HG03066 (cell line): ENCODE results near the gene EGFL6.
"Not testable (repeated sequence)": the region's sequence is repeated elsewhere in the genome, so short reads cannot be mapped to it uniquely, and the experiment has no call there.

Experiments used
- ATAC-seq: cut with Tn5 transposase; IDR thresholded peaks from one replicate; pipeline ENCODE4 v1.9.1; 2021; ENCODE audit warnings: low read depth; ENCODE audit not compliant: unreplicated experiment

Gene EGFL6

DNA sequence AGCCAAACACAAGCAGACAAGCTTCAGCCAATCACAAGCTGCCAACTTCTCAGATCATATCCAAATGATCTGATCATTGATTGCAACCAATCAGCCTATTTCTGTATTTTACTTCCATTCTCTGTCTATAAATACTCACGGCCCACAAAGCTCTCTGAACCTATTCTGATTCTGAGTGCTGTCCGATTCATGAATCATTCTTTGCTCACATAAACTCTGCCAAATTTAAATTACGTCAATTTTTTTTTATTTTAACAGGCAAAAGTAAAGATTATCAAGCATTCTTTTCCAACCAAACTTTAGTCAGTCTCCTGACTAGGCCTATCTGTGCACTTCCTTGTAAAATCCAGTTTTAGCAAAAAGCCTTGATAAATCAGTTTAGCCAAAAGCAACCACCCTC lies 81.7 kb downstream of the EGFL6 start:
- no peak for ATAC-seq

DNA sequence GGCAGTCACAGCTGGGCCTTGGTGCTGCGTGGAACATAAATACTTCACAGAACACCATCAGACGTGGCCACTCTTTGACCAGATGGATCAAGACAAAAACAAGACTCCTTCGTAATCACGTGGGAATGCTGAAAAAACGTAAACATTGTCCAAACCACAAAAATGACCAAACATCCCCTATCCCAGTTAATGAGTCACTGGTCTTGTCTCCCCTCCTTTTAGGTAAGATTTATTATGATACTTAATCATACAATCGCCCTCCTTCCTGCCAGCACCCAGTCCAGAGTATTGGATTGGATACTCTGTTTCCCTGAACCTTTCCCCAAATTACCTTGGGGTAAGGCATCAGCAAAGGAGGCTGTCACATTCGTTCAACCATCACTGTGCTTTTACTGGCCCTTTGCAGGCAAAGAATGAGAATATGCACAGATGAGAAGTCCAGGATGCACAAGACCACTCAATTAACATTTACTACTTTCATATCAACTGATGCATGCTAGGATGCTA lies 82.9 kb downstream of the EGFL6 start:
- no peak for ATAC-seq

DNA sequence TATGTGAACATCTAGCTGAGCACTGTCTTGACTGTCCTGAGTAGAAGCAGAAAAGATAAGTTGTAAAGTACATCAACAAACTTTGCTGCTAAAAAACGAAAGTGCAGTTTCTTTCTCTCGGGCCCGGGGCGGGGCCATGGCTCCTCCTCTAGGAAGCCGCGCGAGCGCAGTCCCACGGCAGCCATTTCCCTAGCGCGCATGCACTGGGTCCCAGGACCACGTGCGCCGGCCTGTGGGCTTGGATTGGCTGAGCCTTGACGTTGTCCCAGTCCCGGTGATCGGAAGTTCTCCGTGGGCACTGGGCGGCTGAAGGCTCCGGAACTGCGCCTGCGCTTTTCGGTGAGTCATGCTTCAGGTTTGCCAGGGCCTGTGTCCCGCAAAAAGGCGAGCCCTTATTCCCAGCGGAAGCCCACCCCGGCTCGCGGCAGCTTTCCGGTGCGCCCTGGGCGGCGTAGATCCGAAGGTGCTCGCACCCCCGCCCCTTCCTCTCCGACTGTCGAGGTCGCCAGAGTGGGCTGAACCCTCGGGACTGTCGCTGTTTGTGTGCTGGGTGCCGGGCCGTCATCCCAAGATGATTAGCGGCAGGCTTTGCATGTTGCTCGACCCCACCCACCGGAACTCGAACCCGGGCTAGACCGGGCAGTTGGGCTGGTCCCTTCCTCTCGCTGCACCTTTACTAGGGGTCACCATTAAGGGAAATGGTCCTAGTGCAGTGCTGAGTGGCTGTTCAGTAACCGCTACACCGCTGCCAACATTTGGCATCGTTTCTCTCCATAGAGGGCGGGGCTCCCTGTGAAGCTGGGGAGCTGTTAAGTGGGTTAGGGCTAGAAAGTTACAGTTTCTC lies 83.7 kb downstream of the EGFL6 start, which contains the start of gene TCEANC:
TCEANC (plus strand) TSS at position 292 of the 844 bp plus-strand sequence. CDS start 9,368 bp downstream, outside the sequence.
- ATAC-seq: peak; percentile 88

DNA sequence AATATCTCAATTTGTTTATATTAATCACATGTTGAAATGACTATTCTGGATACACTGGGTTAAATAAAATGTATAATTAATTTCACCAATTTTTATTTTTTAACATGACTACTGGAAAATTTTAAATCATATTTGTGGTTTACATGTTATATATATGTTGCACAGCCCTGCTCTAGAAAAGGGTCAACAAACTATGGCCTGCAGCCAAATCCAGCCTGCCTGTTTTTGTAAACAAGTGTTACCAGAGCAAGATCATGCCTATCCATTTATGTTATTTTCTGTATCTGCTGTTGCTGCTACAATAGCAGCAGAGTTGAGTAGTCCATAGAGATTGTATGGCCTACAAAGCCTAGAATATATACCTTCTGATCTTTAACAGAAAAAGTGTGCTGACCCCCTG lies 84.7 kb downstream of the EGFL6 start:
- ATAC-seq: no peak

DNA sequence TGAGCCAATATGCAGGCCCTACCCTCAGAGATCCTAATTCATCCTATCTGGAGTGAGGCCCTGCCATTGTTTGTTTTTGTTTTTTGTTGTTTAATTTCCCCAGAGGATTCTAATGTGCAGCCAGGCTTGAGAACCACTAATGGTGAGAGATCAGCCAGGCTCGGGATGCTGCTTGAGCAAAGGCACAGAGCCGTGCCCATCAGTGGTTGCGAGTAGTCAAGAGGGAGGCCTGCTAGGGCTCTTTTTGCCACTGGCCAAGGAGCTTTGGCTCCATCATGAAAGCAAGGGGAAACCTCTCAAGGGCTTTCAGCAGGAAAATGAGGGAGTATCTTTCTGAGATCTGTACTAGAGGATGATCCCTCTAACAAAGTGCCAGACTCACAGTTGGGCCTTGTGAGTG lies 86.3 kb downstream of the EGFL6 start:
- no peak for ATAC-seq

DNA sequence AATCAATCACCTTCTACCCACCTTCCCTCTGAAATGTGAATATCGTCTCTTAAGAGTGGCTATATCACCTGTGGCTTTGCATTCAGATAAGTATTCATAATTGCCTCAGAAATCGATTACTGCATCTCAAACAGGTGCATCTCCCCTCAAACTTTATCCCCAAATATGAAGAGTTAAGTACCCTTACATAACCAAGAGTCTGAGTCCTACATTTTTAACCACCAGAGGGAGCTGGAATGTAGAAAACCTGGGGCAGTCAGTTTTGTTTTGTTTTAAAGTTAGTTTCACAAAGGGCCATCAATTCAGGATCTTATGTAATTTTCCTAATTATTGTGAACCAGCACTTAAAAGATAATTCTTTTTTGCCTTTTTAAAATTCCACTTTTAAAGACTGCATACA lies 89.2 kb downstream of the EGFL6 start:
- ATAC-seq: no peak

DNA sequence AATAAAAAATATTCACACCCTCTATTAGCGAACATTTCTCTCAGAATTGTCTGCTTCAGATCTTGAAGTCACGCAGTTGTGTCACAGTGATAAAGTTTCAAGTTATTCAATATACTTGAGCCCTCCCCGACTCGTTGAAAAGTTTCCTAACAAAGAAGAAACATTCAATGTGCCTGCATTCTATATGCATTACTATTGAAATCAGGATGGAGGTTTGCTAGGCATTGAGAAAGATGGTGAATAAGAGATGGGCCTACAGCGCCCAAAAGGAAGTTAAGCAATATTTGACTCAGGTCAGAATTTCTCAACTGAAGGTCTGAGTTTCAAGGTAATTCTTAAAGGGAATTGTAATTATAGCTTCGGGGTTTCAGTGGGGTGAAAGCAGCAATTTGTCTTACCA lies 89.7 kb downstream of the EGFL6 start:
- no peak for ATAC-seq

DNA sequence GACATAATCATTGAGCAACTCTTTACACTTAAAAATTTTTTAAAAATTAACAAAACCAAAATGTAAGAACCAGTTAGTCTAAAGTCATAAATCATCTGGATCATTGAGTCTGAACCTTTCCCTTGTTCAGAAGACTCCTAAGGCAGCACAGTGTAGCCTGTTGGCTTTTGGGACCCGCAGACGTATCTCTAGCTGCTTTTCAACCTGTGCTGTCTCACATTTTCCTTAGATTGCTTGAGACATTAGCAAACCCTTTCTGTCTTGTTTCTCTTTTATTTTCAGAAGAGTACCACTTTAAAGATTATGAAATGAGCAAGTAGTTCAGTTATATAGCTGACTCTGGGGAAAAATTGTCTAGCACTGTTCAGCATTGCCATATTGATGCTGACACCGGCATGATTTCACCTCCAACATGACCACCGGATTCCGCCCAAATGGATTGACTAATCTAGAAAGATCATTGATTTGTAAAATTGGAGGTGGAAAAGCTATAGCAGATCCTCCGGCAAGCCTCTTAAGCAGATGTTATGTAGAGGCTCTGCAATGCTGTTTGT lies 92.4 kb downstream of the EGFL6 start:
- ATAC-seq: no peak

DNA sequence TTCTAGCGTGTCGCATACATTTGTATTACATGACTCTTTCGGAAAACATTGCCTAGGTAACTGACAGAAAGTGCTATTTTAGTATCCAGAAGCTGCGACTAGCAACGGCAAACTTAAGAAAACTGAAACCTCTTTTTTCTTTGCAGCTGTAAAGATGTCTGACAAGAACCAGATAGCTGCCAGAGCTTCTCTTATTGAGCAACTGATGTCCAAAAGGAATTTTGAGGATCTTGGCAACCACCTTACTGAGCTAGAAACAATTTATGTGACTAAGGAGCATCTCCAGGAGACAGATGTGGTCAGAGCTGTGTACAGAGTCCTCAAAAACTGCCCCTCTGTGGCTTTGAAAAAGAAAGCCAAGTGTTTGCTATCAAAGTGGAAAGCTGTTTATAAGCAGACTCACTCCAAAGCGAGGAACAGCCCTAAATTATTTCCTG lies 93.0 kb downstream of the EGFL6 start:
- no peak for ATAC-seq

DNA sequence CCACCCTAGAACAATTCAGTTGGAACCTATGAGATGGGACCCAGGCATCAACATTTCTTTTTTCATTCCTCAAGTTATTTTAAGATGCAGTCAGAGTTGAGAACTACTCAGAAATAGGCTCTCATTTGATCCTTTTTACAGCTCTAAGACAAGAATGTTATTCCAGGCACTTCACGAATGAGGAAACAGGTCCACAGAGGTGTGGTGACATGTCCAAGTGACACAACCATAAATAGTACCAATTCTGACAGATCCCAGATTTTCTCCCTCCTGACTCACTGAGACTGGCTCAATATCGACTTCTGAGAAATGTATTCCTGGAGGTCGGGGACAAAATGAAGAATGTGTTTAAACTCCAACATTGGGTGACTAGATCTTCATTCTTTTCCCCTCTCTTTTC lies 94.6 kb downstream of the EGFL6 start:
- ATAC-seq: no peak

DNA sequence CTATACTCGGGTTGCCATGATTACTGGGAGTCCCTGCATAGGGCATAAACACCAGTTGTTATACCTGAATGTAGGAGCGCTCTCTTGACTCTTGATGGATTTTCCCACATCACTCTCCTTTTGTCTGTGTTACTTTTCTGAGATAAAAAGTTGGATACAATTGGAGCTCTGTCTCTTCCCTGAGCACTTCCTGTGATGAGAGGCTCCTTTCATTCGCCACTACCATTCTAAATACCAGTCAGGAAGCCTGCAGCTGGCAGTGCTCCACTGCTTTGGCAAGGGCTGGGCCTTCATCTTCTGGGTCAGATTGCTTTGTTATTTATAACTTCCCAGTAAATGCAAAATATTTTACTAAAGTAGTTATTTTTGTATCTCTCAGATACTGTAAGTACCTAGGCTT lies 97.4 kb downstream of the EGFL6 start:
- no peak for ATAC-seq

DNA sequence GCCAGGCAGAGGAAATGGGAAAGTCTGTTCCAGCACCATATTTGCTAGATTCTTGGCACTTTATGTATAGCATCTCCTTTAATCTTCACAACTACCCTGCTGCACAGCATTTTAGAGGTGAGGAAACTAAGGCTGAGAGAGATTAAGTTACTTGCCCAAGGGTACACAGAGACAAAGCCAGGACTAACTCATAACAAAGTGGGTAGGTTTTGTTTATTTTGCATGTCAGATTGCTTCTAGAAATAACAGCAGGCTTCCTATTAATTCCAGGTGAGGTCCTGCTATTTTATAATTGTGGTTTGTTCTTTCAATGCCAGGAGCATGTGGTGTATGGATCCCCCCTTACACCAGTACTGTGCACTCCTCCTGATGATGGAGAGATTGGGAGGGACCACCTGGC lies 98.5 kb downstream of the EGFL6 start:
- no peak for ATAC-seq

DNA sequence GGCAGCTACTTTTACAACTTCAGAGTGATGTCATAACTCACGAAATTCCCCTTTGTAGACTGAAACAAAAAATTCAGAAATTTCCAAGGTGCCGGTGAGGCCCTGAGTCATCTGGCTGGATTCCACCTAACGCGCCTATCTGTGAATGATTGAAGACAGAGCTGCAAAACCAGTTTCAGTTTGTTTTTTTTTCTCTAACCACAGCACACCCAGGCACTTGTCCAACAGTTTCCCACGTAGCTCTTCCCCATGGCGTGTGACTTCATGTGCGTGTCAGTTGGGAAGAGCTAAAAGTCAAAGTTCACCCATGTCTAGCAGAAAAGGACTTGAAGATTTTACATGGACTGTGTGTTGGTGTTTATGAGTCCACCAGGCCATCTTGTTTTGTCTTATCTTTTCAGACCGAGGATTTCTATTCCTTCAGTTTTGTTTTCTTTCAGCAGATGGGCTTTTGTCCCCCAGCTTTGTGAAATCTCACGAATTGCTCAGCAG lies 99.9 kb downstream of the EGFL6 start:
- ATAC-seq: peak; percentile 82

DNA sequence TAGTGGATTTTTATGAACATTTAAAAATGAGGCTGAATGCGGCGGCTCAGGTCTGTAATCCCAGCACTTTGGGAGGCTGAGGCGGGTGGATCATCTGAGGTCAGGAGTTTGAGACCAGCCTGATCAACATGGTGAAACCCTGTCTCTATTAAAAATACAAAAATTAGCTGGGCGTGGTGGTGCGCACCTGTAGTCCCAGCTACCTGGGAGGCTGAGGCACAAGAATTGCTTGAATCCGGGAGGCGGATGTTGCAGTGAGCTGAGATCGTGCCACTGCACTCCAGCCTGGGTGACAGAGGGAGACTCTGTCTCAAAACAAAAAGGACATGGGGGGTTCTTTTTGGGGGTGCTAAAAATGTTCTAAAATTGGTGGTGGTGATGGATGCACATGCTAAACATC lies 100.4 kb downstream of the EGFL6 start:
- ATAC-seq: not testable (repeated sequence)

DNA sequence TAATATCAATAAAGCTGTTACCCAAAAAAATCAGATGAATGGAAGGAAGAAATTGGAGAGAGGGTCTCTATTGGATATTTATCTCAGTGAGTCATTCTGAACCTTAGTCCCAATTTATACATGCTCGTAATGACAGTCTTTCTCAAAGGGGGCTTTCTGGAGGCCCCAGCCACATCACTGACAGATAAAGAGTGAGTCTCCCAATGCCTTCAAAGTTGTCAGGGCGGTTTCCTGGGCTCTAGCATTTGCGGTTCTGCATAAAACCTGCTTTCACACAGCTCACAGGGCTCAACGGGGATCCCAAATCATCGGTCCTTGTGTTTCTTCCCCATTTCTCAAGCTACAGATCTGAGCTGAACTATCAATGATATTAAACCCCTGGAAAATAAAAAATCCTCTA lies 100.8 kb downstream of the EGFL6 start:
- ATAC-seq: no peak

DNA sequence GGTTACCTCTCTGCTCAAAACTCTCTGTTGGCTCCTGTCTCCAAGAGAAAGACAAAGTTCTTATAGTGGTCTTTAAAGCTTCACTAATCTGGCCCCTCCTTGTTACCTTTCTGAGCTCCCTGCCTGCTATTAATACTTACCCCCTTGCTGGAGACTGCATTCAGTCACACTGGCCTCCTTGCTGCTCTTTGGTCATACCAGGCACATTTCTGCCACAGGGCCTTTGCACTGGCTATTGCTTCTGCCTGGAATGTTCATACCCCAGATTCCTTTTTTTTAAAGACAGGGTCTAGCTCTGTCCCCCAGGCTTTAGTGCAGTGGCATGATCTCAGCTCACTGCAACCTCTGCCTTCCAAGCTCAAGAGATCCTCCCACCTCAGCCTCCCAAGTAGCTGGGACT lies 103.6 kb downstream of the EGFL6 start:
- no peak for ATAC-seq

DNA sequence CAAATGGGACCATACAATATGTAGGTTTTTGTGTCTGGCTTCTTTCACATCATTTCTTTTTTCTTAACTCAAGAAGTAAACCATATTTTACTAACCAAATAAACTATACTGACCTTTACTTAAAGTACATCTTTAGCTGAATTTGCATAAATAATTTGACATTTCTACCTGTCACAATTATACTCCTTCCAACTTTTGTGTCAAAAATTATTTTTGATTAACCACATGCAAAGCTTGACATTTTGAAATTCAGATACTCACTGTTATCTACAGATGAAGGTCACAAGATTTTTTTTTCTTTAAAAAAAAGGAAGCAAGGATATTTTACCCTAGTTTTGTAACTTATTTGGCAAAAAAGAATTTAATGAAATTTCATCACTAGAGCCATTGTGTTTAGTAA lies 107.5 kb downstream of the EGFL6 start:
- no peak for ATAC-seq

DNA sequence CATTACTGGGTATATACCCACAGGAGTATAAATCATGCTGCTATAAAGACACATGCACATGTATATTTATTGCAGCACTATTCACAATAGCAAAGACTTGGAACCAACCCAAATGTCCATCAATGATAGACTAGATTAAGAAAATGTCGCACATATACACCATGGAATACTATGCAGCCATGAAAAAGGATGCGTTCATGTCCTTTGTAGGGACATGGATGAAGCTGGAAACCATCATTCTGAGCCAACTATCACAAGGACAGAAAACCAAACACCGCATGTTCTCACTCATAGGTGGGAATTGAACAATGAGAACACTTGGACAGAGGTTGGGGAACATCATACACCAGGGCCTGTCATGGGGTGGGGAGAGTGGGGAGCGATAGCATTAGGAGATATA lies 110.3 kb downstream of the EGFL6 start:
- ATAC-seq: not testable (repeated sequence)

DNA sequence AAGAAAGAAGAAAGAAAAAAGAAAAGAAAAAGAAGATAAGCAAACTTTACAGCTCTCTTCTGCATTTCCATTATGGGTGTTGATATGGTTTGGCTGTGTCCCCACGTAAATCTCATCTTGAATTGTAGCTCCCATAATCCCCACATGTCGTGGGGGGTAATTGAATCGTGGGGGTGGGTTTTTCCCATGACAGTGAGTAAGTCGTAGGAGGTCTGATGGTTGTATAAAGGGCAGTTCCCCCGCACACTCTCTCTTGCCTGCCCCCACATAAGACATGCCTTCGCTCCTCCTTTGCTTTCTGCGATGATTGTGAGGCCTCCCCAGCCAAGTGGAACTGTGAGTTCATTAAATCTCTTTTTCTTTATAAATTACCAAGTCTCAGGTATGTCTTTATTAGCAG lies 112.2 kb downstream of the EGFL6 start:
- no peak for ATAC-seq
